Fibroblast of mammary gland (primary cell): ENCODE measurements around the gene NFATC1.

Source experiments
- DNase-seq: peaks from one replicate; pipeline ENCODE4 v3.0.0-alpha.2; 2010; ENCODE audit warnings: low read depth
- H3K4me3 ChIP-seq: 2 replicates; pipeline ENCODE4 v1.5.1; 2011; ENCODE audit warnings: low read depth, mild to moderate bottlenecking, low read length, moderate library complexity; ENCODE audit not compliant: control insufficient read depth
- TF ChIP-seq, protein P1 (sequence below): conservative IDR thresholded peaks from 2 replicates; pipeline ENCODE4 v1.5.1; 2011; ENCODE audit warnings: low read depth, low read length, inconsistent platforms; ENCODE audit not compliant: control insufficient read depth, insufficient read depth

Gene NFATC1

DNA sequence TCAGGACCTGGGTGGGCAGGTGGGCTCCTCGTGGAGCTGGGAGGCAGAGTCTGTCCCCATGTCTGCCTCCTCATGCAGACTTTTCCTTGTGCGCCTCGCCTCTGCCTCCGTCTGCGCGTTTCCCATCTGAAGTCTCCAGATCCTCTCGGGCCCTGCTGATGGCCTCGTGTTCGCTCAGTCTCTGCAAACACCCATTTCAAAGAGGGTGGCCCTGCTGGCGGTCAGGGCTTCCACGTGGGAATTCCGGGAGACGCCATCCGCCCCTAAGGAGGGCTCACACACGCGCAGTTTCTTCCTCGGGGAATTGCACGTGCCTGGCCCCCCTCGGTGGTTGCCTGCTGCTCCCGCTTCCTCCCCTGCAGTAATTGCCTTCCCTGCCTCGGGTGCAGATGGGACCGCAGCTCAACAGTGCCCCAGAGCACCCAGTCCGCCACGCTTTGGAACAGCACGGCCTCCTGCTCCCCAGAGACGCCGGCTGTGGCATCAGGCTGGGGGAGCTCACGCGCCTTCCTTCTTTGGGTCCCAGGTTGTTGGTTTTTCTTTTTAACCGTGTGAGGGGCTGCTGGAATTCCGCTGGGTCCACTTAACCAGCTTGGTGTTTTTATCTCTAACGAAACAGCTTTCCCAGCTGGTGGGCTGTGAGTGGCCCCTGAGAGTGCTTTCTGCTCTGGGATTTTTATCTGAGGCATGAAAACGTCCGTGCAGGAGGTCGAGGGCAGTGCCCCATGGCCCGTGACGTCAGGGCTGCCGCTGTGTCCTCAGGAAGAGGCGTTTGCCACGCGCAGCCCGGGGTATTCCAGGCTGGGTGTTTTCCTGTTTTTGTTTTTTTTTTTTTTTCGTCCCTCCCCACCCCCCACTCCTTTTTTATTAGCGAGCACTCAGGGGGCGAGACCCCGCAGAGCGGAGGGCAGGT, 16.1 kb downstream of the NFATC1 start:
- TF ChIP-seq, protein P1, sequence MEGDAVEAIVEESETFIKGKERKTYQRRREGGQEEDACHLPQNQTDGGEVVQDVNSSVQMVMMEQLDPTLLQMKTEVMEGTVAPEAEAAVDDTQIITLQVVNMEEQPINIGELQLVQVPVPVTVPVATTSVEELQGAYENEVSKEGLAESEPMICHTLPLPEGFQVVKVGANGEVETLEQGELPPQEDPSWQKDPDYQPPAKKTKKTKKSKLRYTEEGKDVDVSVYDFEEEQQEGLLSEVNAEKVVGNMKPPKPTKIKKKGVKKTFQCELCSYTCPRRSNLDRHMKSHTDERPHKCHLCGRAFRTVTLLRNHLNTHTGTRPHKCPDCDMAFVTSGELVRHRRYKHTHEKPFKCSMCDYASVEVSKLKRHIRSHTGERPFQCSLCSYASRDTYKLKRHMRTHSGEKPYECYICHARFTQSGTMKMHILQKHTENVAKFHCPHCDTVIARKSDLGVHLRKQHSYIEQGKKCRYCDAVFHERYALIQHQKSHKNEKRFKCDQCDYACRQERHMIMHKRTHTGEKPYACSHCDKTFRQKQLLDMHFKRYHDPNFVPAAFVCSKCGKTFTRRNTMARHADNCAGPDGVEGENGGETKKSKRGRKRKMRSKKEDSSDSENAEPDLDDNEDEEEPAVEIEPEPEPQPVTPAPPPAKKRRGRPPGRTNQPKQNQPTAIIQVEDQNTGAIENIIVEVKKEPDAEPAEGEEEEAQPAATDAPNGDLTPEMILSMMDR, result no peak
- DNase-seq, result no peak
- H3K4me3 ChIP-seq, result no peak overlapping the region

DNA sequence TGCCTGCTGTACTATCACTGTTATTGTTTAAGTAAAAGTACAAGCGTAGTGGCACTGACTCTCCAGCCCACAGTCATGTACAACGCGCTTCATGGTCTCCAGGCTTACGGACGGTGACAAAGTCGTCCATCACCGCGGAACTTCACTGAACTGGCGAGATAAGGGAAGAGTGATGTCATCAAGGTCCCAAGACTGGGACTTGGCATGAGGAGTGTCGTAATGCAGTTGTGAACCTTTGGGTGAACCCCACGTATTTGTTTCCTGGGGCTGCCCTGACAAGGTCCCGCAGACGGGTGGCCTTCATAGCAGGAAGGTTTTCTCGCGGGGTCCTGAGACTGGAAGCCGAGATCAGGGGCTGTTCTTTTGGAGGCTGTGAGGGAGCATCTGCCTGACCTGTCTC, 17.3 kb downstream of the NFATC1 start:
- TF ChIP-seq, protein P1, result no peak
- H3K4me3 ChIP-seq, result no peak overlapping the region
- no peak for DNase-seq

DNA sequence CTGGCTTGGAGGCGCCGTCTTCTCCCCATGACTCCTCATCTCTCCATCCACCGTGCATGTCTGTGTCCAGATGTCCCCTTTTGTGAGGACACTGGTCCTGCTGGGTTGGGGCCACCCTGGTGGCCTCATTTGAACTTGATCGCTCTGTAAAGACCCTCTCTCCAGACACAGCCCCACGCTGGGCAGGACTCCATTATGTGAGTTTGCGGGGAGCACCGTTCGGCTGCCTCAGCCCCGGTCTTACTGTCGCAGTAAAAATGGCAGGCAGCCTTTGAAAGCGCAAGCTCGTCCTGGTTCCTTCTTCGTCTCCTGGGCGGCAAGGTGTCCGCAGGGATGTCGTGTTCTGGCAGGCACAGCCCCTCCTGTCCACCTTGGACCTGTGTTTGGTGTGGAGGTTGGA, 17.7 kb downstream of the NFATC1 start:
- H3K4me3 ChIP-seq, result no peak overlapping the region
- TF ChIP-seq, protein P1, result no peak
- no peak for DNase-seq

DNA sequence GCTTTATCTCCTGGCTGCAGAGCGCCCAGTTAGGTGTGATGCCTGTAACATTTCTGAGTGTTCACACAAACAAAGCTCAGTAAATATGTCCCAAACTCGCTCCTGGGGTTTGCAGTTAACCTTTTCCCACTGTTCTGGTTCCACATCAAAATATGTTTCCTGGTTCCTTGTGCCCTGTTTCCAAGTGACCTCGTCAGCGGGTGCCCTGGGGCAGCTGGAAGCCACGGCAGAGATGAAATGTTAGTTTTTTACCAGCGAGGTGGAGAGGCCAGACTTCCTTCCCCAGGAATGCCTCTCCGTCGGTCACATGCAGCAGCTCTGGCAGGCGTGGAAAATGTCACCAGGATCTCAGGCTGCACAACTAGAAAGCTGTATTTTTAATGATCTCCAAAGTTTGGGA, 18.2 kb downstream of the NFATC1 start:
- TF ChIP-seq, protein P1, result no peak
- DNase-seq, result no peak

DNA sequence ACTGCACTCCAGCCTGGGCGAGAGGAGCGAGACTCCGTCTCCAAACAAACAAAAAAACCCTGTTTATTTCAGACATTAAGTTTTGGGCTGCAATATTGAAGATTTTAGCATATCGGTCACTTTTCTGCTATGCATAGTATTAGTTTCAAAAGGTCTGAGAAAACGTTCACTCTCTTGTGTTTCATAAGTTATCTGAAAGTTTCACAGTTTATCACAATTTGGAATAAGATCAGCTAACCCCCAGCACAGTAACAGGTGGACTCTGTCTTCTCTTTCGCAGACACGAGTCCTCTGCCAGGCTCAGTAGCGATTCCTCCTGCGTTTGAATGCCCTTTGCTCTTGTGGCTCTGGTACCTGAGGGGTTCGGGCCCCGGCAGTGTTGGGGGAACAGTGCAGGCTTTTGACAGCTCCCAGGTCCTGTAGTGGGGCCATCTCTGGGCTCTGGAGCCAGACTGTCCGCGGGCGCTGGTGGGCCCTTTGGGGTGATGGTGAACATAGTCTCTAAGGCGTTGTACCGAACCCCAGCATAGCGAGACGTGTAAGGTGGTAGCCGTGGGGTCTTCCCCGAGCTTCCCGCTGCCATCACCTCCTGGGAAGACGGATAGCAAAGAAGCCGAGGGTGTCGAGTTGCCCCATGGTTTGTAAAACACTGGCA, 20.4 kb downstream of the NFATC1 start:
- H3K4me3 ChIP-seq, result no peak overlapping the region
- TF ChIP-seq, protein P1, result no peak
- no peak for DNase-seq

More for the DNA sequence above, 18.2 kb downstream of the NFATC1 start:
- H3K4me3 ChIP-seq, result no peak overlapping the region

DNA sequence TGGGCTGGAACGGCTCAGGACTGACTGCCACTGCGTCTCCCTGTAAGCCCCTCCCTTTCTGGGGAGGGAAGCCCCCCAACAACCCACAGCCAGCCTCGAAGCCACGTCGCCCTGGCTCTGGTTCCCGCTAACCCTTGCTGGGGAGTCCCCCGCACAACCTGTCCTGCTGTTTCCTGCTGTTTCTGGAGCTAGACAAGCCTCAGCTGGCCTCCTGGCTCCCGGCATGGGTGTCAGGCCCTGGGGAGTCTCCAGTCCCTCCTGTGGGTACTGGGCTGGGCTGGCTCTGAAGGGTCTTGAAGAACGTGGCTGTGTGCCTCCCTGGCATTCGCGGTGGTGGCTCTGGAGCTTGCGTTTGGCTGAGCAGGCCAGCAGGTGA, 20.9 kb downstream of the NFATC1 start:
- TF ChIP-seq, protein P1, result no peak
- no peak overlapping the region for H3K4me3 ChIP-seq
- DNase-seq, result no peak
